HCT116 (cell line): Measurements from ENCODE around the gene CKB. TPM values are rescaled to one million over a fixed set of nuclear protein-coding genes. Genes with fewer than 3 reads are reported as not detected.

Source experiments
- ATAC-seq: fragments of 200-7000 bp; cut with Tn5 transposase; 2 replicates; pipeline ENCODE4 v1.9.1; 2020; ENCODE audit warnings: mild to moderate bottlenecking, moderate library complexity
- BruUV-seq: library from RNA; stranded (reverse); fragments of 400-500 nt; replicated peaks from 2 replicates; lab custom pipeline; 2021; lab: Mats Ljungman, UMichigan
- CTCF ChIA-PET: fragments of 300-600 bp; sonication (Branson Sonifier 250); formaldehyde crosslinking; loops from one replicate; lab custom pipeline; 2021; ENCODE audit warnings: antibody characterized with exemption; lab: Charles Lee
- POLR2A ChIA-PET: fragments of 300-600, 350-600 bp; sonication (Branson Sonifier 250); formaldehyde crosslinking; loops from one replicate; lab custom pipeline; 2021; ENCODE audit warnings: antibody characterized with exemption; lab: Charles Lee
- RAD21 ChIA-PET, 2 experiments: fragments of 300-600 bp; sonication (Branson Sonifier 250); formaldehyde crosslinking; loops; one replicate each; lab custom pipeline; 2023; ENCODE audit warnings: low total read pairs in 2 of 2; ENCODE audit not compliant: uncharacterized antibody in 2 of 2, unreplicated experiment in 2 of 2, low non-redundant PET in 1 of 2; lab: Charles Lee
- DNase-seq: peaks from one replicate; pipeline ENCODE4 v3.0.0-alpha.2; 2010; ENCODE audit warnings: low read depth, low spot score
- H2AFZ ChIP-seq: fragments of 200-600 bp; shearing (Covaris generic), sonication (generic); 2 replicates; pipeline ENCODE4 v1.6.1; 2017; ENCODE audit warnings: low read depth, mixed run types, mixed read lengths, antibody characterized with exemption, low read length; ENCODE audit not compliant: poor library complexity, severe bottlenecking
- H3K27ac ChIP-seq: 2 replicates; pipeline ENCODE4 v1.5.1; 2012; ENCODE audit warnings: low read depth, low read length
- H3K27me3 ChIP-seq: fragments of 200-600 bp; sonication (generic); 2 replicates; pipeline ENCODE4 v1.6.1; 2016; ENCODE audit warnings: mixed run types, low read length, mixed read lengths; ENCODE audit not compliant: insufficient read depth
- H3K36me3 ChIP-seq, 2 experiments: fragments of 200-500 bp in 1 of 2; fragments of 200-600 bp in 1 of 2; sonication (Bioruptor generic) in 1 of 2; sonication (generic) in 1 of 2; 2 replicates each; pipeline versions ENCODE4 v1.5.1 to v1.6.1; 2014 to 2016; ENCODE audit warnings: low read length in 2 of 2, inconsistent platforms in 1 of 2, mixed read lengths in 1 of 2, mixed run types in 1 of 2; ENCODE audit not compliant: insufficient read depth in 2 of 2, control insufficient read depth in 1 of 2
- H3K4me1 ChIP-seq, 2 experiments: fragments of 200-600 bp in 1 of 2; sonication (generic) in 1 of 2; 2 replicates each; pipeline versions ENCODE4 v1.5.1 to v1.6.1; 2012 to 2017; ENCODE audit warnings: low read length in 2 of 2, inconsistent platforms in 1 of 2, mild to moderate bottlenecking in 1 of 2, mixed read lengths in 1 of 2, mixed run types in 1 of 2, moderate library complexity in 1 of 2; ENCODE audit not compliant: insufficient read depth in 2 of 2, control insufficient read depth in 1 of 2
- H3K4me2 ChIP-seq: fragments of 200-600 bp; sonication (generic); 2 replicates; pipeline ENCODE4 v1.6.1; 2017; ENCODE audit warnings: mixed run types, low read length, mixed read lengths
- H3K4me3 ChIP-seq, 2 experiments: fragments of 200-600 bp in 1 of 2; sonication (generic) in 1 of 2; replicated peaks in 1 of 2; 2 replicates each; pipeline ENCODE4 v1.5.1; 2011 to 2016; ENCODE audit warnings: low read length in 2 of 2, control low read depth in 1 of 2, low read depth in 1 of 2, mild to moderate bottlenecking in 1 of 2, mixed read lengths in 1 of 2, mixed run types in 1 of 2
- H3K79me2 ChIP-seq: fragments of 200-600 bp; sonication (generic); 2 replicates; pipeline ENCODE4 v1.6.1; 2017; ENCODE audit warnings: mild to moderate bottlenecking, mixed run types, low read length, moderate library complexity, mixed read lengths; ENCODE audit not compliant: insufficient read depth
- H3K9ac ChIP-seq: fragments of 200-600 bp; sonication (generic); 2 replicates; pipeline ENCODE4 v1.6.1; 2016; ENCODE audit warnings: low read length, mixed read lengths
- H3K9me2 ChIP-seq: fragments of 200-600 bp; sonication (generic), shearing (Covaris generic); 2 replicates; pipeline ENCODE4 v1.6.1; 2017; ENCODE audit warnings: mixed run types, mild to moderate bottlenecking, moderate library complexity; ENCODE audit not compliant: insufficient read depth
- H3K9me3 ChIP-seq, 2 experiments: fragments of 200-500 bp in 1 of 2; fragments of 200-600 bp in 1 of 2; sonication (Bioruptor generic) in 1 of 2; sonication (generic) in 1 of 2; 2 replicates each; pipeline ENCODE4 v1.6.1; 2014 to 2017; ENCODE audit warnings: low read length in 2 of 2, mixed read lengths in 2 of 2, inconsistent platforms in 1 of 2, low read depth in 1 of 2, mild to moderate bottlenecking in 1 of 2, mixed run types in 1 of 2, moderate library complexity in 1 of 2; ENCODE audit not compliant: control insufficient read depth in 1 of 2, insufficient read depth in 1 of 2
- H4K20me1 ChIP-seq: fragments of 200-600 bp; sonication (generic), shearing (Covaris generic); 2 replicates; pipeline ENCODE4 v1.6.1; 2017; ENCODE audit warnings: mixed run types, mild to moderate bottlenecking, moderate library complexity; ENCODE audit not compliant: insufficient read depth
- ATF3 ChIP-seq: IDR thresholded peaks from 2 replicates; pipeline ENCODE4 v1.6.1; 2012
- ELF1 ChIP-seq: IDR thresholded peaks from 2 replicates; pipeline ENCODE4 v1.6.1; 2012; ENCODE audit warnings: low read depth, borderline replicate concordance
- EZH2 ChIP-seq: fragments of 200-600 bp; sonication (generic); IDR thresholded peaks from 2 replicates; pipeline ENCODE4 v1.6.1; 2017; ENCODE audit warnings: antibody characterized with exemption, mixed run types
- MAX ChIP-seq: IDR thresholded peaks from 2 replicates; pipeline ENCODE4 v1.6.1; 2012
- POLR2A ChIP-seq: IDR thresholded peaks from 2 replicates; pipeline ENCODE4 v1.7.0; 2011; ENCODE audit warnings: borderline replicate concordance; ENCODE audit not compliant: insufficient read depth, insufficient read length; ENCODE audit errors: extremely low read depth
- RAD21 ChIP-seq: IDR thresholded peaks from 2 replicates; pipeline ENCODE4 v1.6.1; 2012; ENCODE audit warnings: low read depth, mild to moderate bottlenecking
- REST ChIP-seq: IDR thresholded peaks from 2 replicates; pipeline ENCODE4 v1.6.1; 2012; ENCODE audit warnings: low read depth
- SIN3A ChIP-seq: IDR thresholded peaks from 2 replicates; pipeline ENCODE4 v1.6.1; 2012; ENCODE audit warnings: low read depth
- SRF ChIP-seq: IDR thresholded peaks from 2 replicates; pipeline ENCODE4 v1.6.1; 2012; ENCODE audit warnings: low read depth
- ZNF274 ChIP-seq: fragments of 200-500 bp; sonication (Bioruptor generic); IDR thresholded peaks from 2 replicates; pipeline ENCODE4 v1.6.1; 2014; ENCODE audit warnings: mild to moderate bottlenecking, low read depth, low read length, inconsistent platforms
- intact Hi-C: fragments of 100-400 bp; cut with micrococcal nuclease; formaldehyde crosslinking; loops from 2 replicates; pipeline ENCODE4 v1.10.0; 2022
- total RNA-seq: library from RNA; stranded (reverse); gene quantifications from one replicate; pipeline ENCODE4 v1.2.1, GENCODE V29; 2021; ENCODE audit not compliant: unreplicated experiment

Gene CKB
- total RNA-seq, 1 experiment from 2014 or later: 605 TPM

GRCh38 chr14:103536693-103537092 lies 14.1 kb upstream of the CKB start:
- Histone ChIP-seq H3K9me3 (no peaks in the 10 kb centered on the region), H3K9me2 (no peaks in the 10 kb centered on the region), H2AFZ (no peak overlapping the region), H3K36me3 (peaks cover 0 to 4% of the 10 kb centered on the region in 2 experiments; a peak in 2 of 4 replicates), H3K4me2 (no peak overlapping the region), H3K79me2 (peaks cover 4% of the 10 kb centered on the region; the same call in 1 of the 2 replicates), H4K20me1 (no peaks in the 10 kb centered on the region), H3K27ac (no peak overlapping the region), H3K27me3 (no peaks in the 10 kb centered on the region), H3K9ac (no peak overlapping the region), H3K4me3 (no peak overlapping the region), H3K4me1 (peaks cover 22 to 35% of the 10 kb centered on the region in 2 experiments)
- no peak for ATAC-seq
- DNase-seq: no peak
- TF ChIP-seq SRF (no peak), RAD21 (no peak), EZH2 (no peak), POLR2A (no peak), ZNF274 (no peak), SIN3A (no peak), ATF3 (no peak), REST (no peak), ELF1 (no peak), MAX (no peak)
- CTCF ChIA-PET: no interaction called here
- RAD21 ChIA-PET: no interaction called here
- BruUV-seq: no TSS peak
- POLR2A ChIA-PET: no interaction called here
- intact Hi-C loops: no loop called here
